OCI-LY7 (cell line): ENCODE data around the gene BACE1. TPM values are rescaled to one million over a fixed set of nuclear protein-coding genes. Genes with fewer than 3 reads are reported as not detected.
A peak's percentile ranks its signal among the peaks of the same experiment; 100 is the strongest.

Experiments used
- BruUV-seq: library from RNA; stranded (reverse); fragments of 400-500 nt; replicated peaks from 2 replicates; lab custom pipeline; 2021; lab: Mats Ljungman, UMichigan
- CTCF ChIA-PET: fragments of 300-600 bp; sonication (Branson Sonifier 250); formaldehyde crosslinking; loops from one replicate; lab custom pipeline; 2022; ENCODE audit warnings: antibody characterized with exemption; ENCODE audit not compliant: unreplicated experiment; lab: Charles Lee
- POLR2A ChIA-PET: fragments of 300-600 bp; sonication (Branson Sonifier 250); formaldehyde crosslinking; loops from one replicate; lab custom pipeline; 2022; ENCODE audit warnings: antibody characterized with exemption; lab: Charles Lee
- DNase-seq: peaks from one replicate; pipeline ENCODE4 v3.0.0-alpha.2; 2015; ENCODE audit warnings: low spot score
- H2AFZ ChIP-seq: fragments of 200-600 bp; sonication (generic), shearing (Covaris generic); 2 replicates; pipeline ENCODE4 v1.6.1; 2014; ENCODE audit warnings: mild to moderate bottlenecking, antibody characterized with exemption, low read length, moderate library complexity
- H3K27ac ChIP-seq: fragments of 200-600 bp; sonication (generic); 2 replicates; pipeline ENCODE4 v1.5.1; 2014; ENCODE audit warnings: mixed run types, low read depth, mild to moderate bottlenecking, moderate library complexity, low read length, inconsistent platforms; ENCODE audit not compliant: poor library complexity, severe bottlenecking
- H3K36me3 ChIP-seq: fragments of 200-600 bp; sonication (generic); 2 replicates; pipeline ENCODE4 v1.6.1; 2014; ENCODE audit warnings: mild to moderate bottlenecking, antibody characterized with exemption, low read length, moderate library complexity, mixed read lengths; ENCODE audit not compliant: insufficient read depth
- H3K4me1 ChIP-seq: fragments of 200-600 bp; sonication (generic); 2 replicates; pipeline ENCODE4 v1.5.1; 2014; ENCODE audit warnings: mild to moderate bottlenecking, low read length; ENCODE audit not compliant: insufficient read depth, poor library complexity, severe bottlenecking
- H3K4me2 ChIP-seq: fragments of 200-600 bp; sonication (generic); 2 replicates; pipeline ENCODE4 v1.6.1; 2014; ENCODE audit warnings: mild to moderate bottlenecking, low read length
- H3K4me3 ChIP-seq: fragments of 200-600 bp; sonication (generic); 2 replicates; pipeline ENCODE4 v1.5.1; 2014; ENCODE audit warnings: mild to moderate bottlenecking, low read depth, low read length; ENCODE audit not compliant: poor library complexity, severe bottlenecking
- H3K79me2 ChIP-seq: fragments of 200-600 bp; sonication (generic); 2 replicates; pipeline ENCODE4 v1.6.1; 2016; ENCODE audit warnings: low read depth, mild to moderate bottlenecking, low read length, moderate library complexity, mixed read lengths; ENCODE audit not compliant: insufficient read depth
- H3K9me2 ChIP-seq: fragments of 200-600 bp; sonication (generic); 2 replicates; pipeline ENCODE4 v1.6.1; 2016; ENCODE audit warnings: mild to moderate bottlenecking, low read length, mixed read lengths; ENCODE audit not compliant: insufficient read depth
- H3K9me3 ChIP-seq: fragments of 200-600 bp; sonication (generic); 2 replicates; pipeline ENCODE4 v1.6.1; 2014; ENCODE audit warnings: mild to moderate bottlenecking, mixed run types, low read length, mixed read lengths
- H4K20me1 ChIP-seq: fragments of 200-600 bp; sonication (generic); 2 replicates; pipeline ENCODE4 v1.6.1; 2014; ENCODE audit warnings: mild to moderate bottlenecking, antibody characterized with exemption, low read length, moderate library complexity, mixed read lengths; ENCODE audit not compliant: insufficient read depth
- EZH2phosphoT487 ChIP-seq: fragments of 200-600 bp; sonication (generic); IDR thresholded peaks from 2 replicates; pipeline ENCODE4 v1.6.1; 2018; ENCODE audit warnings: low read depth, borderline replicate concordance, mild to moderate bottlenecking, mixed run types, antibody characterized with exemption, low read length, moderate library complexity, mixed read lengths
- intact Hi-C: fragments of 100-400 bp; cut with micrococcal nuclease; formaldehyde crosslinking; loops from one replicate; pipeline ENCODE4 v1.10.0; 2022; ENCODE audit not compliant: unreplicated experiment
- total RNA-seq, 2 experiments: library from RNA; depleted of rRNA in 1 of 2; stranded (reverse); fragments of >200 nt in 1 of 2; shearing (Covaris generic) in 1 of 2; gene quantifications; 2 replicates each; pipeline ENCODE4 v1.2.3, GENCODE V29; 2014 to 2022
- TF ChIP-seq, protein P1 (sequence below): fragments of 200-600 bp; sonication (generic); conservative IDR thresholded peaks from 2 replicates; pipeline ENCODE4 v1.5.1; 2014; ENCODE audit warnings: mild to moderate bottlenecking, antibody characterized with exemption, low read length, moderate library complexity, mixed read lengths

BACE1 gene
- total RNA-seq, 2 experiments from 2014 or later, result not detected

DNA sequence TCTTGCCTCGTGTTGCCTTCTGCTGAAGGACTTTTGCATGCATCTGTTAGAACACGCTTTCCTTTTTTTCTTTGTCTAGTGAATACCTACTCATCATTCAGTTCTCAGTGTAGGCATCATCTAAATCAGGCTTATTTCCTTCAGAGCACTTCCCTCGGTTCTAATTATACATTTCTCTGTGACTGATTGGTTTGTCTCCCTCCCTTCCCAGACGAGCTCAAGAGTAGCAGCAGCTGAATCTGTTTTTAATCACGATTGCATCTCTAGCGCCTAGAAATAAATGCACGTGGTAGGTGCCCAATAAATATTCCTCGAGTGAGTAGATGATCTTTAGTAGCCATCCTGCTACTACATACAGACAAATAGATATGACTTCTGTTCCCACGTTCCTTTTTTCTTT is 17.9 kb upstream of the BACE1 start:
- Histone ChIP-seq H3K9me2 (no peaks in the 10 kb centered on the region), H3K79me2 (no peaks in the 10 kb centered on the region), H3K9me3 (no peaks in the 10 kb centered on the region), H2AFZ (no peak overlapping the region), H3K4me2 (no peak overlapping the region), H4K20me1 (no peaks in the 10 kb centered on the region), H3K4me1 (peaks cover 5% of the 10 kb centered on the region), H3K36me3 (peaks cover 8% of the 10 kb centered on the region), H3K4me3 (no peak overlapping the region), H3K27ac (no peak overlapping the region)
- TF ChIP-seq, protein P1, sequence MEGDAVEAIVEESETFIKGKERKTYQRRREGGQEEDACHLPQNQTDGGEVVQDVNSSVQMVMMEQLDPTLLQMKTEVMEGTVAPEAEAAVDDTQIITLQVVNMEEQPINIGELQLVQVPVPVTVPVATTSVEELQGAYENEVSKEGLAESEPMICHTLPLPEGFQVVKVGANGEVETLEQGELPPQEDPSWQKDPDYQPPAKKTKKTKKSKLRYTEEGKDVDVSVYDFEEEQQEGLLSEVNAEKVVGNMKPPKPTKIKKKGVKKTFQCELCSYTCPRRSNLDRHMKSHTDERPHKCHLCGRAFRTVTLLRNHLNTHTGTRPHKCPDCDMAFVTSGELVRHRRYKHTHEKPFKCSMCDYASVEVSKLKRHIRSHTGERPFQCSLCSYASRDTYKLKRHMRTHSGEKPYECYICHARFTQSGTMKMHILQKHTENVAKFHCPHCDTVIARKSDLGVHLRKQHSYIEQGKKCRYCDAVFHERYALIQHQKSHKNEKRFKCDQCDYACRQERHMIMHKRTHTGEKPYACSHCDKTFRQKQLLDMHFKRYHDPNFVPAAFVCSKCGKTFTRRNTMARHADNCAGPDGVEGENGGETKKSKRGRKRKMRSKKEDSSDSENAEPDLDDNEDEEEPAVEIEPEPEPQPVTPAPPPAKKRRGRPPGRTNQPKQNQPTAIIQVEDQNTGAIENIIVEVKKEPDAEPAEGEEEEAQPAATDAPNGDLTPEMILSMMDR, result no peak
- no TSS peak for BruUV-seq
- no peak for DNase-seq
- intact Hi-C loops, result no loop called here
- CTCF ChIA-PET, result no interaction called here
- POLR2A ChIA-PET, result no interaction called here

- ChIA-PET CTCF (no interaction called here), POLR2A (interaction anchor here (0.6 to 1.1 kb wide), 2 partner anchors 12 to 32 kb away, joined by 3 to 6 read pairs; no protein-coding TSS in a partner anchor)
- BruUV-seq, result no TSS peak
- H3K4me1 ChIP-seq, result peaks cover 10% of the 10 kb centered on the region
- no peak overlapping the region for H3K4me3 ChIP-seq
- no peak for DNase-seq
- TF ChIP-seq EZH2phosphoT487, result no peak
- TF ChIP-seq, protein P1, result no peak
- no peak overlapping the region for H3K4me2 ChIP-seq
- H3K9me2 ChIP-seq, result no peaks in the 10 kb centered on the region
- no peaks in the 10 kb centered on the region for H3K9me3 ChIP-seq
- no peak overlapping the region for H3K27ac ChIP-seq
- H4K20me1 ChIP-seq, result no peaks in the 10 kb centered on the region
- no peaks in the 10 kb centered on the region for H3K79me2 ChIP-seq
- intact Hi-C loops, result no loop called here
- no peak overlapping the region for H2AFZ ChIP-seq
- no peaks in the 10 kb centered on the region for H3K36me3 ChIP-seq
Measured at GRCh38 chr11:117332843-117333242, 16.8 kb upstream of the BACE1 start.

GRCh38 chr11:117328375-117329010 is 12.4 kb upstream of the BACE1 start:
- H2AFZ ChIP-seq, result peak overlapping the region; percentile 87
- TF ChIP-seq EZH2phosphoT487, result no peak
- TF ChIP-seq, protein P1, result no peak
- BruUV-seq, result no TSS peak
- H3K4me3 ChIP-seq, result peak overlapping the region; percentile 92
- peak overlapping the region; percentile 60 for H3K27ac ChIP-seq
- no peaks in the 10 kb centered on the region for H3K9me2 ChIP-seq
- POLR2A ChIA-PET, result interaction anchor here (0.6 to 1.7 kb wide), 6 partner anchors 13 to 408 kb away, joined by 3 to 6 read pairs (median 4); no protein-coding TSS in a partner anchor
- intact Hi-C loops, result no loop called here
- peak overlapping the region; percentile 97 for H3K4me2 ChIP-seq
- no peaks in the 10 kb centered on the region for H3K36me3 ChIP-seq
- CTCF ChIA-PET, result no interaction called here
- no peaks in the 10 kb centered on the region for H3K9me3 ChIP-seq
- DNase-seq, result peak; percentile 19
- H4K20me1 ChIP-seq, result no peaks in the 10 kb centered on the region
- H3K79me2 ChIP-seq, result no peaks in the 10 kb centered on the region
- peaks cover 10% of the 10 kb centered on the region for H3K4me1 ChIP-seq
